CD14-positive monocyte (primary cell): ENCODE results near the gene ZNF865. TPM values are rescaled to one million over a fixed set of nuclear protein-coding genes. Genes with fewer than 3 reads are reported as not detected.

Source experiments
- DNase-seq, 3 donors: peaks; one replicate each; pipeline ENCODE4 v3.0.0-alpha.2; 2011 to 2022
- H2AFZ ChIP-seq: 2 replicates; pipeline ENCODE4 v1.6.0; 2012; ENCODE audit warnings: mild to moderate bottlenecking, low read depth, low read length, inconsistent platforms; ENCODE audit not compliant: insufficient read depth, poor library complexity, severe bottlenecking
- H3K27ac ChIP-seq, 2 donors: 1 replicate in 1 of 2; 2 replicates in 1 of 2; pipeline ENCODE4 v1.5.1; 2012 to 2013; ENCODE audit warnings: low read length in 2 of 2, control low read depth in 1 of 2, inconsistent platforms in 1 of 2, low read depth in 1 of 2, mild to moderate bottlenecking in 1 of 2
- H3K27me3 ChIP-seq, 2 donors: one replicate each; pipeline versions ENCODE4 v1.6.0 to v1.6.1; 2011 to 2013; ENCODE audit warnings: low read length in 2 of 2; ENCODE audit not compliant: control insufficient read depth in 2 of 2, insufficient read depth in 2 of 2
- H3K36me3 ChIP-seq, 2 donors: replicated peaks in 1 of 2; 1 replicate in 1 of 2; 2 replicates in 1 of 2; pipeline versions ENCODE4 v1.5.1 to v1.6.1; 2012 to 2013; ENCODE audit warnings: low read length in 2 of 2, control low read depth in 1 of 2, inconsistent platforms in 1 of 2, mild to moderate bottlenecking in 1 of 2; ENCODE audit not compliant: insufficient read depth in 2 of 2, control insufficient read depth in 1 of 2
- H3K4me1 ChIP-seq, 2 donors: 1 replicate in 1 of 2; 2 replicates in 1 of 2; pipeline versions ENCODE4 v1.5.1 to v1.6.1; 2012 to 2013; ENCODE audit warnings: low read length in 2 of 2, control low read depth in 1 of 2, inconsistent platforms in 1 of 2, mild to moderate bottlenecking in 1 of 2, moderate library complexity in 1 of 2; ENCODE audit not compliant: insufficient read depth in 2 of 2, control insufficient read depth in 1 of 2
- H3K4me2 ChIP-seq: replicated peaks from 2 replicates; pipeline ENCODE3; 2012; ENCODE audit warnings: low read length, moderate library complexity, mild to moderate bottlenecking; ENCODE audit not compliant: poor library complexity, severe bottlenecking; ENCODE audit errors: extremely low read depth
- H3K4me3 ChIP-seq, 3 experiments: fragments of 200-600 bp in 1 of 3; sonication (generic) in 1 of 3; replicated peaks in 1 of 3; 1 replicate in 2 of 3; 2 replicates in 1 of 3; pipeline ENCODE4 v1.5.1; 2011 to 2013; ENCODE audit warnings: low read length in 3 of 3, mild to moderate bottlenecking in 3 of 3, control low read depth in 2 of 3, low read depth in 2 of 3, inconsistent platforms in 1 of 3, moderate library complexity in 1 of 3
- H3K79me2 ChIP-seq: 2 replicates; pipeline ENCODE4 v1.6.0; 2012; ENCODE audit warnings: mild to moderate bottlenecking, control low read depth, inconsistent platforms, low read length, moderate library complexity; ENCODE audit not compliant: insufficient read depth
- H3K9ac ChIP-seq: 2 replicates; pipeline ENCODE4 v1.6.0; 2017; ENCODE audit warnings: low read length, mild to moderate bottlenecking; ENCODE audit not compliant: insufficient read depth, poor library complexity, severe bottlenecking
- H3K9me3 ChIP-seq, 2 donors: replicated peaks in 1 of 2; 1 replicate in 1 of 2; 2 replicates in 1 of 2; pipeline versions ENCODE4 v1.5.1 to v1.6.1; 2012 to 2013; ENCODE audit warnings: low read length in 2 of 2, control low read depth in 1 of 2; ENCODE audit not compliant: control insufficient read depth in 1 of 2, insufficient read depth in 1 of 2
- H4K20me1 ChIP-seq: 2 replicates; pipeline ENCODE4 v1.6.0; 2012; ENCODE audit warnings: mild to moderate bottlenecking, low read length, control low read depth, moderate library complexity; ENCODE audit not compliant: insufficient read depth
- H3K27ac Mint-ChIP-seq, 7 donors: one replicate each; pipeline ENCODE4 v1.8.0; 2020; ENCODE audit warnings: mild to moderate bottlenecking in 7 of 7, mixed read lengths in 7 of 7, moderate library complexity in 6 of 7, inconsistent platforms in 2 of 7
- H3K27me3 Mint-ChIP-seq, 3 donors: one replicate each; pipeline ENCODE4 v1.8.0; 2021 to 2022; ENCODE audit warnings: low read depth in 3 of 3, mild to moderate bottlenecking in 3 of 3, mixed read lengths in 3 of 3, moderate library complexity in 3 of 3, inconsistent platforms in 1 of 3
- H3K36me3 Mint-ChIP-seq, 2 donors: one replicate each; pipeline ENCODE4 v1.8.0; 2020; ENCODE audit warnings: mixed read lengths in 2 of 2, inconsistent platforms in 1 of 2, mild to moderate bottlenecking in 1 of 2
- H3K4me1 Mint-ChIP-seq: one replicate; pipeline ENCODE4 v1.8.0; 2020; ENCODE audit warnings: mild to moderate bottlenecking, mixed read lengths
- H3K4me3 Mint-ChIP-seq, 2 donors: one replicate each; pipeline ENCODE4 v1.8.0; 2020; ENCODE audit warnings: mild to moderate bottlenecking in 2 of 2, mixed read lengths in 2 of 2, moderate library complexity in 1 of 2
- H3K9me3 Mint-ChIP-seq, 7 donors: one replicate each; pipeline ENCODE4 v1.8.0; 2020 to 2022; ENCODE audit warnings: mixed read lengths in 7 of 7, mild to moderate bottlenecking in 6 of 7, moderate library complexity in 6 of 7, inconsistent platforms in 2 of 7
- WGBS: methylation state at CpG from one replicate; pipeline ENCODE4 v1.1.5; 2013; ENCODE audit warnings: missing lambda C conversion rate; ENCODE audit not compliant: insufficient coverage; 5-methylcytosine and 5-hydroxymethylcytosine counted together
- intact Hi-C, 2 donors: fragments of 100-400 bp; cut with micrococcal nuclease; formaldehyde crosslinking; loops; one replicate each; pipeline versions ENCODE4 v1.15.0 to v1.15.1; 2023
- polyA plus RNA-seq, 3 donors: library from polyadenylated mRNA; depleted of rRNA in 1 of 3; unstranded in 2 of 3; stranded (reverse) in 1 of 3; fragments of 300-500 nt in 2 of 3; fragments of >200 nt in 1 of 3; fragmentation: Illumina TruSeq in 2 of 3; gene quantifications; 1 replicate in 2 of 3; 2 replicates in 1 of 3; pipeline ENCODE4 v1.2.3, GENCODE V29; 2012 to 2021
- TF ChIP-seq, protein P1 (sequence below): fragments of 200-600 bp; IDR thresholded peaks from one replicate; pipeline ENCODE4 v1.8.0; 2022; ENCODE audit warnings: antibody characterized with exemption, mild to moderate bottlenecking

Gene ZNF865
- polyA plus RNA-seq, 3 donors = 0.03 to 6.0 (median 0.07) TPM

DNA sequence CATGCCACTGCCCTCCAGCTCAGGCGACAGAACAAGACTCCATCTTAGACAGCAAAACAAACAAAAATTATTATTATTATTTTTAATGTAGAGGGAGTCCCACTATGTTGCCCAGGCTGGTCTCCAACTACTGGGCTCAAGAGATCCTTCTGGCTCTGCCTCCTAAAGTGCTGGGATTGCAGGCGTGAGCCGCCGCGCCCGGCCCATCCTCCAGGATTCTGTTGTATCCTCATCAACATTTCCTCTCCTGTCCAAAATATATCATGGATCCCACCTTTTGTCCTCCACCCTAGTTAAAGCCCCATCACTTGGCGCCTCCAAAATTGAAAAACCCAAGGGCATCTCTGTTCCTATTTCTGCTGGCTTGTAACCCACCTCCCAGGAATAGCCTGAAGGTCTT lies 17.7 kb downstream of the ZNF865 start:
- TF ChIP-seq, protein P1, sequence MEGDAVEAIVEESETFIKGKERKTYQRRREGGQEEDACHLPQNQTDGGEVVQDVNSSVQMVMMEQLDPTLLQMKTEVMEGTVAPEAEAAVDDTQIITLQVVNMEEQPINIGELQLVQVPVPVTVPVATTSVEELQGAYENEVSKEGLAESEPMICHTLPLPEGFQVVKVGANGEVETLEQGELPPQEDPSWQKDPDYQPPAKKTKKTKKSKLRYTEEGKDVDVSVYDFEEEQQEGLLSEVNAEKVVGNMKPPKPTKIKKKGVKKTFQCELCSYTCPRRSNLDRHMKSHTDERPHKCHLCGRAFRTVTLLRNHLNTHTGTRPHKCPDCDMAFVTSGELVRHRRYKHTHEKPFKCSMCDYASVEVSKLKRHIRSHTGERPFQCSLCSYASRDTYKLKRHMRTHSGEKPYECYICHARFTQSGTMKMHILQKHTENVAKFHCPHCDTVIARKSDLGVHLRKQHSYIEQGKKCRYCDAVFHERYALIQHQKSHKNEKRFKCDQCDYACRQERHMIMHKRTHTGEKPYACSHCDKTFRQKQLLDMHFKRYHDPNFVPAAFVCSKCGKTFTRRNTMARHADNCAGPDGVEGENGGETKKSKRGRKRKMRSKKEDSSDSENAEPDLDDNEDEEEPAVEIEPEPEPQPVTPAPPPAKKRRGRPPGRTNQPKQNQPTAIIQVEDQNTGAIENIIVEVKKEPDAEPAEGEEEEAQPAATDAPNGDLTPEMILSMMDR = no peak
- peaks cover 53% of the 10 kb centered on the region for H3K4me1 Mint-ChIP-seq
- H3K4me3 ChIP-seq = peak overlapping the region in 1 of 3 experiments; percentile 85
- H3K9me3 Mint-ChIP-seq = peaks cover 0 to 4% (median 0%) of the 10 kb centered on the region in 7 donors
- H3K9me3 ChIP-seq = no peaks in the 10 kb centered on the region
- DNase-seq = no peak
- H3K4me3 Mint-ChIP-seq = no peak overlapping the region
- H2AFZ ChIP-seq = no peak overlapping the region
- no peaks in the 10 kb centered on the region for H3K27me3 ChIP-seq
- peaks cover 7 to 15% of the 10 kb centered on the region in 2 donors for H3K36me3 Mint-ChIP-seq
- H3K27ac Mint-ChIP-seq = peak overlapping the region in 6 of 7 donors; percentile 91 to 99 (median 98)
- H3K4me2 ChIP-seq = peak overlapping the region; percentile 70
- H3K9ac ChIP-seq = no peak overlapping the region
- H3K79me2 ChIP-seq = peaks cover 17% of the 10 kb centered on the region
- H3K27ac ChIP-seq = no peak overlapping the region
- 100% methylated on average over 6 of the region's 7 CpGs for WGBS
- peaks cover 58 to 67% of the 10 kb centered on the region in 2 donors for H3K4me1 ChIP-seq
- peaks cover 0 to 8% (median 1%) of the 10 kb centered on the region in 3 donors for H3K27me3 Mint-ChIP-seq
- H3K36me3 ChIP-seq = no peaks in the 10 kb centered on the region
- H4K20me1 ChIP-seq = no peaks in the 10 kb centered on the region
- intact Hi-C loops = loop anchor here in 1 of 2 donors (5.0 kb wide), 1 partner anchor 36 kb away; no protein-coding TSS in a partner anchor

DNA sequence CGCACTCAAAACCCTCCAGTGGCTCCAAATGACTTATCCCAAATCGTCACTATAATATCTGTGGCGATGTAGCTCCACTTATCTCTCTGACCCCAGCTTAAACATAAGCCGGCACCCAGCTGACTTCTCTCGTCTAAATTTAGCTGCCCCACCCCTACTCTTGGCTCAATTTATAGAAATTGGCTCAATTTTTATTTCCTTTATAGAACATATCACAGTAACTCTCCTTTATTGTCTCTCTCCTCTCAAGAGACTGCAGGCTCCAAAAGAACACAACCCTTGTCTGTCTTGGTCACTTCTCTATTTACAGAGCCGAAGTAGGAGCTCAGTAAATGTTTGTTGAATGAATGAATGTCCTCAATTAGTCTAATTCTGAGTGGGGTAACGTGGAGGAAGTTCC lies 18.1 kb downstream of the ZNF865 start:
- no peaks in the 10 kb centered on the region for H3K9me3 ChIP-seq
- H3K4me1 ChIP-seq = peaks cover 53 to 62% of the 10 kb centered on the region in 2 donors
- no peaks in the 10 kb centered on the region for H3K36me3 ChIP-seq
- H3K4me3 ChIP-seq = peak overlapping the region in 1 of 3 experiments; percentile 85
- peaks cover 48% of the 10 kb centered on the region for H3K4me1 Mint-ChIP-seq
- peaks cover 0 to 8% (median 1%) of the 10 kb centered on the region in 3 donors for H3K27me3 Mint-ChIP-seq
- H3K79me2 ChIP-seq = peaks cover 17% of the 10 kb centered on the region
- intact Hi-C loops = loop anchor here in 1 of 2 donors (5.0 kb wide), 1 partner anchor 36 kb away; no protein-coding TSS in a partner anchor
- WGBS = 84% methylated on average over 5 of the region's 7 CpGs
- TF ChIP-seq, protein P1 = no peak
- no peak overlapping the region for H2AFZ ChIP-seq
- no peaks in the 10 kb centered on the region for H4K20me1 ChIP-seq
- H3K9ac ChIP-seq = no peak overlapping the region
- no peak for DNase-seq
- H3K9me3 Mint-ChIP-seq = peaks cover 0 to 4% (median 0%) of the 10 kb centered on the region in 7 donors
- H3K27me3 ChIP-seq = no peaks in the 10 kb centered on the region
- H3K4me2 ChIP-seq = peak overlapping the region; percentile 70
- H3K4me3 Mint-ChIP-seq = peak overlapping the region; percentile 85 to 94
- H3K36me3 Mint-ChIP-seq = peaks cover 7 to 15% of the 10 kb centered on the region in 2 donors
- H3K27ac Mint-ChIP-seq = peak overlapping the region; percentile 91 to 99 (median 98)
- peak overlapping the region in 1 of 2 donors; percentile 66 for H3K27ac ChIP-seq
